DMS114 treated with DMSO at 0.1 percent for 48 hours (cell line): Measurements from ENCODE around the gene RNF224.

Source experiments
- DNase-seq: peaks from one replicate; lab custom pipeline; 2025; ENCODE audit not compliant: unreplicated experiment; lab: John Stamatoyannopoulos, UW

The RNF224 gene

DNA sequence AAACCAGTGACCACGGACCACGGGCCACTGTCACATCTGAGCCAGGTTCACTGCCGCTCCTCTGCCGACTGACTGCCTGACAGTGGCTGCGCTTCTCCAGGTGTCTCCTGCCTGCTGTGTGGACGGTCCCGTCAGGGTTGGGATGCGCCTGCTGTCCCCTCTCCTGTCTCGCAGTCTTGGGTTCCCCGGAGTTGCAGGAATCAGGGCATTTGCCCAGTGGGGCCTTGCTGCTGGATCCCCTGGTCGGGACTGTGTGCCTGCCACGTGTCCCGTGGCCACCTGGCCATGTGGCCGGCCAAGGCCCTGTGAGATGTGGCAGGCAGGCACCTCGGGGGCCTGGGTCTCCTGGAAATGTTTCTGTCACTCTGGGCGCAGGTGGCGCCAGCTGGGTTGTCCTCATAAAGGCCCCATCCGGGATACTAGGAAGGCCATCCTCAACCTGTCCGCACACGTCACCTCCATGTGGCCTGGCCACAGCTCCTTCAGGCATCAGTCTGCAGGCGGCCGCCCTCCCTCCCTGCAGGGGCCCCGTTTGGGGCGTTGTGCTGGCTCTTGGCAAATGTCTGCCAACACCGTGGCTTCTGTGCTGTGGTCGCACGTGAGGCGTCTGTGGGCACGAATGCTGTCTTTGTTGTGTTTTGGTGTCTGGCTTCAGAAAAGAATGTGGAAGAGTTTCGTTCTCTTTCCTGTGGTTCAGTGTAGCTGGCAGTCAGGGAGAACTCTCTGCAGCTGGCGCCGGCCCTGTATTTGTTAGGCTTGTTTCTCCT is 43.8 kb downstream of the RNF224 start:
- no peak for DNase-seq

DNA sequence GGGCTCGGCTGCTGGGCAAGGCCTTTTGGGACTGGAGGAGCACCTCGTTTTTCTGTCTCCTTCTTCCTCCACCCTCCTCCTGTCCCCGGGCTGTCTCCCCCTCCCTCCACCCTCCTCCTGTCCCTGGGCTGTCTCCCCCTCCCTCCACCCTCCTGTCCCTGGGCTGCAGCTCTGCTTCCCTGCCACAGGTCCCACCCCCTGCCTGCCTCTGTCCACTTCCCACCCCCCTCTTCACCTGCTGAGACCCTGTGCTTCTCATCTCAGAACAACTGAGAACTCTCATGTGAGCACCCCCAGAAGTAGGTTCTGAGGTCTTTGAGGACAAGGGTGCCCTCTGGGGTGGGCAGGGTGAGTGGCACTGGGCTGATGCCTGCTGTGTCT is 44.4 kb downstream of the RNF224 start:
- no peak for DNase-seq

DNA sequence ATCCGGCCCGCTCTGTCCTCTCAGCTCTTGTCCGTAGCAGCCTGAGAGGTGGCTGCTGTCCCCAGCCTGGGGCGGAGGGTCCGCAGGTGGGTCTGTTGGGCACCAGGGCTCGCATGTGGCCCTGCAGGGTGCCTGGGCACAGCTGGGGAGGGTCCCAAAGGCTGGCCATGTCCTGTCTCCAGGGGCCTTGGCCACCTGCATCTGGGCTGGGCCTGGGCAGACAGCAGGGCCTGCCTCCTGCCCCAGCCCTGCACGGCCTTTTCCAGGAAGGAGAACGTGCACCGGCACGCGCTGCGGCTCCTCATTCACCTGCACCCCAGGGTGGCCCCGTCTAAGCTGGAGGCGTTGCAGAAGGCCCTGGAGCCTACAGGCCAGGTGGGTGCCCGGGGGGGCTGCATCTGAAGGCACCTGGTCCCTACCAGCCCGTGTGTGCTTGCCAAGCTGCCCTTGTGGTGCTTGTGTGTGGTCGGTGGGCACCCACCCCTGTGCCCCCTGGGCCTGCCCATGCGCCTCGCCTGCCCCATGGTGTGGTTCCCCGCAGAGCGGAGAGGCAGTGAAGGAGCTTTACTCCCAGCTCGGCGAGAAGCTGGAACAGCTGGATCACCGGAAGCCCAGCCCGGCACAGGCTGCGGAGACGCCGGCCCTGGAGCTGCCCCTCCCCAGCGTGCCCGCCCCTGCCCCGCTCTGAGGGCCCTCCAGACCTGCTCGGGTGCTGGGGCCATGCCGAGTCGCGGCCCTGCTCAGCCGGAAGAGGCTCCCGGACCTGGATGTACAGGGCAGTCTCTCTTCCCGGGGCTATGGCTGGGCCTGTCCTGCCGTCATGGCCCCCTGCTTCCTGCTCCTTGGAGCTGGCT is 45.2 kb downstream of the RNF224 start:
- DNase-seq: no peak

DNA sequence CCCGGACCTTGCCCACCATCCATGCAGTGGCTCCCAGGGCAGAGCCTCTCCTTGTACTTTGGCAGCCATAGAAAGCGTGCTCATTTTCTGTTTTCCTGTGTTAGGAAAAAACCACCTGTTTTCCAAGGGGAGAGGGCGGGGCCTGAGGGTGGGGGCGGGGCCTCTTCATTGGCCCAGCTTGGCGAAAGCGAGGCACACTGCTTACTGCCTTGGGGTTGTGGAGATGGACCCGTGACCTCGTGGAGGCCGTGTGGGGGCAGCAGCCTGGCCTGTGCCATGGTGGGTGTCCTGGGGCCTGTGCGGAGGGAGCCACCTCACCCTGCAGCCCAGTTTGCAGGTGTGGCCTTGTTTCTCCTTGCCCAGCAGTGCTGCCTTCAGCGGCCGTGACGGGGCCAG is 45.8 kb downstream of the RNF224 start:
- DNase-seq: no peak

DNA sequence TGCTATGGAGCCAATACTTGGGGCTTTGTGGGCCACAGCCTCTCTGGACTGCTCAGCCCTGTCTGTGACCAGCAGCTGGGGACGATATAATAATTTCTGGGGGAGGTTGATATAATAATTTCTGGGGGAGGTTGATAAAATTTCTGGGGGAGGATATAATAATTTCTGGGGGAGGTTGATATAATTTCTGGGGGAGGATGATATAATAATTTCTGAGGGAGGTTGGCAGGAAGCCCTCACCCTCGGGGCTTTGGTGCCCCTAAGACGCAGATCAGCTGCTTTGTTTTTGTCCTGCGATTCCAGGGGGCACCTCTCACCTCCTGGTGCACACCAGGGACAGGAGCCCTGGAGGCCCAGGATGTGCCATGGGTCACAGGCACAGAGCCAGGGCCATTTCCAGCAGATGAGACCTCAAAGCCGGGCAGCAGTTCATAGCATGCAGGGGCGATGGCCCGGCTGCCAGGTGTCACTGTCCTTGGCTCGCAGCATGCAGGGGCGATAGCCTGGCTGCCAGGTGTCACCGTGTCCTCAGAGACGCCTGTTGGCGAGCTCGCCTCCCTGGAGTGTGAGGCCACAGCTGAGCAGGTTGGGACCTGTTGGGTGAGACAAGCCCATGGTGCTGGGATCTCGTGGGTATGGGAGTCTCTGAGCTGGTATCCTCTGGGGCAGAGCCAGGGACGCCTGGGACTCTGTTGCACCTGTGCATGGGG is 46.5 kb downstream of the RNF224 start:
- no peak for DNase-seq

DNA sequence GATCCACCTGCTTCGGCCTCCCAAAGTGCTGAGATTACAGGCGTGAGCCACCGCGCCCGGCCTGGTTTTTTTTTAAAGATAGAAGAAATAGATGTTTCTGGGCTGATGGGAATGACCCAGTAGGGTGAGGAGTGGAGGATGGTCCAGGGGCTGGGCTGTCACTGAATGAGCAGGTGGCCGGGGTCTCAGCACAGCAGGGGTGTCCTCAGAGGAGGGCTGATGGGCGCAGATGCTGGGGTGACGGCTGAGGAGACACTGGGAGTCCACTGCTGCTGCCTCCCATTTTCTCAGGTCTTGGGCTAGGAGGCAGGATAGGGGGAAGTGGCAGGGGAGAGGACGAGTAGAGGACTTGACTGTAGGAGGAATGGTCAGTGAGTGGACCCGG is 47.9 kb downstream of the RNF224 start:
- DNase-seq: no peak

DNA sequence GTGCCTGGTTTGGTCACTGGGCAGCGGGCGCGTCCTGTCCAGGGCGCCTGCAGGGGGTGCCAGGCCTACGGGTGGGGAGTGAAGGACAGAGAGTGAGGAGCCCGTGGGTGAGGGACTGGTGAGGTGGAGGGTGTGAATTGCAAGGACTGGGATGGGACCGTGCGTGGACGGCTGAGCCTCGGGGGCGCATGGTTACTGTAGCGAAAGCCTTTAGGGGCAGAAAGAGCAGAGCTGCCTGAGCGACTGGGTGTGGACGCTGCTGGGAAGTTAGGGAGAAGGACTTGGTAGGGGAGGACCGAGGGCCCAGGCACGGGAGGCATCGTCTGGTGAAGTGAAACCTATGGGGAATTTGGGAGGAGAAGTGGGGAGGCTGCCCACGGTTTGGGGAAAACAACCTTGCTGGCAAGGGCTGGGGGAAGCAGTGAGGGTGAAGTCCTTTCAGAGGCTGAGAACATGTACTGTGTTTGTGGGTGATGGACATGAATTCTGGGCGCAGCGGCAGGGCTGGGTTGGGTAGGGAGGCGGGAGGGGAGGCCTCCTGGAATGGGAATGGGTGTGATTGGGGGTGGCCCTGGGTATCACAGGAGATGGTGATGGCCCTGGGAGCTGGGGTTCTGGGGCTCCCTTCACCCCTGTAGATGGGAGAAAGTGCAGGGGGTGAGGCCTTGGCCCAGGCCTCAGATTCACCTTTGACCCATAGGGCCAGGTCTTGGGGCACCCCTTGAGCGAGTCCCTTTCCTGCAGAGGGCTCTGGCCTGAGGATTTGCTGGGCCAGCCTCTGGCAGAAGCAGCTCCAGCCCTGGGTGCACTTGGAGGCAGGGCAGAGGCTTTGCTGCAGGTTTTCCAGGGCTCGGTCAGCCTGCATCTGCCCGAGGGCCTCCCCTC is 48.5 kb downstream of the RNF224 start:
- DNase-seq: no peak

DNA sequence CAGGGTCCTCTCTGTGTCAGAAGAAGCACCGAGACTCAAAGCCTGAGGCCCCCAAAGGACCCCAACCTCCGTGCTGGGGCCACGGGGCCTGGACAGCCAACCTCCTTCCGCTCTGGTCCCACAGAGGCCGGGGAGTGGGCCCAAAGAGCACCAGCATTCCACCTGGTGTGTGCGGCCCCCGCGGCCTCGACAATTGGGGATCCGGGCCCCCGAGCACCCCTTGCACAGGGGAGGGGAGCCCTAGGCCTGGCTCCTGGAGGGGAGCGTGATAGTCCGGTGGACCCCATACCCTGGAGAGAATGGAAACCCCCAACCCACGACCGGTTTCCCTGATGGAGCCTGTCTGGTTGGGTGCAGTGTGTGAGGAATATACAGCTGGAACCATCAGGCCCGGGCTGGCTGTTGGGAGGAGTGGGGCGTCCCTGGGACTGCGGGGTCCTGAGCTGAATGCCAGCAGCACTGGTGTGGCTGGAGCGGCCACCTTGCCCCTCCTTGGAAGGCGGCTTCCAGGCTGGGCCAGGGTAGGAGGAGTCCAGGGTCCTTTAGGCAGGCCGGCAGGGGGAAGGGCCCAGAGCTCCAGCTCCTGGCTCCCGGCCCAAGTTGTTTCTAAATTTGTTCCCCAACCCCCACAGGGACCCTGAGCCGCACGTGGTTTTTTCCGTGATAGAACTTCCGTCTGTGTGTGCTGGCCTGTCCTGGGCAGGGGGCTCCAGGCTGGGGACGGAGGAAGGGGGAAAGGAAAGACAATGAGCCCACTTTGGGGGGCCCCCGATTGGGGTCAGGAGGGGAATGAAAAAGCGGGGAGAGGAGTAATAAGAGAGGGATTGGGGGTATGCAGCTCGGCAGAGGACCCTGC is 49.4 kb downstream of the RNF224 start:
- no peak for DNase-seq

DNA sequence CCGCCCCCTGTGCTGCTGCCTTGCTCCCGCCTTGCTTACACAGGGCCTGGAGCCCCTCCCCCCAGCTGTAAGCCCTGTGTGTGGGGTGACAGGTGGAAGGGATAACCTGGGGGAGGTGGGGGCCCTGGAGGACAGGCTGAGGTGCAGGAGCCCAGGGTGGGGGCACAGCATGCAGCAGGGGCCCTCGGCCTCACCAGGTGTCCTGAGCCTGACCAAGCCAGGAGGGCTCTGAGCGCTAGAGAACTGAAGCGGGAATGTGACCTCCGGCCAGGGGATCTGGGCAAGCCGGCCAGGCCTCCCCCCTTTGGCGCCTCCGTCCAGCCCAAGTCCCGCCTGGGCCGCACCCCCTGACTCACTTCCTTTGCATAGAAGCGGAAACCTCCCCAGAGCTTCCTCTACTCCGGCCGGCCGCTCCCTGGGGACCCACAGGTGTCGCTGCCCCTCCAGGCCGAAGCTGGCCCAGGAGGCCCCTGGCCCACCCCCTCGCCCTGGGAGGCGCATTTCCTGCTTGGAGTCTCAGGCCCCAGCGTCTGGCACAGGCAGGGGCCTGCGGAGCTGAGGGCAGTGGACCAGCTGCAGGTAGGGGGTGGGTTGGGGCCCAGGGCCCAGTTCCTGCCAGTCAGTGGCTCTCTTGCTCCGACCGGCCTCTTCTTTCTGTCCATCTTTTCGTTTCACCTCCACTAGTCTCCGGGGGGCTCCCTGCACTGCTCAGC is 50.2 kb downstream of the RNF224 start, which contains the start of gene TOR4A:
TOR4A (plus strand) TSS at position 398 of the 713 bp plus-strand sequence. CDS start 964 bp downstream, outside the sequence.
- no peak for DNase-seq

DNA sequence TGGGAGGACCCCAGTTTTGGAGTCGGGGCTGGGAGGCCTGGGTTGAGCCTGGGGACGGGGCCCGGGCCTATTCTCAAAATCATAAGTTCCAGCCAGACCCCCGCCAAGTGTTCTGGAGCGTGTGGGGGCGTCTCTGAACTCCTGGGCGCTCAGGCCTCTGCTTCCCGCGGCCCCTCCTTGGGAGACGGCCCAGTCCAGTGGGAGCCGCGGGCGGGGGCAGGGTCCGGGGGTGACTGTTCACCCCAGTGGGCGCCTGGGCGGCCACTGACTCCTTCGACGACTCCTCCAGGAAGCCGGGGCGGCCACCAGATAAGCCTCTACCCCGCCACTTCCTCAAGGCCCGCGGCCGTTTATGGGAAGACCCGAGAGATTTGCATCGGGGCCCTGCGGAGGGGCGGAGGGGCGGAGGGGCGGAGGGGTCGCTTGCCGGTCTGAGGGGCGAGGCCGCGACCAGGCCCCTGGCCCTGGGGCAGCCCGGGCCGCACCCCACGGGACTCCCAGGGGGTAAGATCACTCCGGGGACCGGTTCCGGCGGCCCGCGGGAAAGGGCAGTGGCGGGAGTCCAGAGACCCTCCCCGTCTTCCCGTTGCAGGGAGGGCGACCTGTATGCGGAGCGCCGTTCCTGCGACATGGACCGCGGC is 50.9 kb downstream of the RNF224 start:
- no peak for DNase-seq
